GM21528 (cell line): ENCODE data around the gene ZC3H12C.

Source experiments
- ATAC-seq: cut with Tn5 transposase; IDR thresholded peaks from one replicate; pipeline ENCODE4 v1.9.1; 2021; ENCODE audit warnings: mild to moderate bottlenecking, moderate library complexity; ENCODE audit not compliant: unreplicated experiment, low FRiP score

ZC3H12C gene

GRCh38 chr11:110147962-110148709, 54.9 kb downstream of the ZC3H12C start:
- ATAC-seq = no peak

GRCh38 chr11:110148775-110149744, 55.9 kb downstream of the ZC3H12C start:
- ATAC-seq = no peak

- no peak for ATAC-seq
Observed at GRCh38 chr11:110152199-110152598, 59.0 kb downstream of the ZC3H12C start.

GRCh38 chr11:110153474-110153873, 60.3 kb downstream of the ZC3H12C start:
- ATAC-seq = no peak

- no peak for ATAC-seq
Observed at GRCh38 chr11:110156503-110156902, 63.3 kb downstream of the ZC3H12C start.

- no peak for ATAC-seq
Observed at GRCh38 chr11:110158317-110159200, 65.4 kb downstream of the ZC3H12C start.

- no peak for ATAC-seq
Observed at GRCh38 chr11:110159476-110159875, 66.3 kb downstream of the ZC3H12C start.

- no peak for ATAC-seq
Observed at GRCh38 chr11:110160016-110160415, 66.8 kb downstream of the ZC3H12C start.

GRCh38 chr11:110160437-110160836, 67.2 kb downstream of the ZC3H12C start:
- no peak for ATAC-seq

- ATAC-seq = no peak
Observed at GRCh38 chr11:110161061-110161460, 67.9 kb downstream of the ZC3H12C start.

- ATAC-seq = no peak
Observed at GRCh38 chr11:110162216-110162615, 69.0 kb downstream of the ZC3H12C start.

GRCh38 chr11:110165039-110165925, 72.1 kb downstream of the ZC3H12C start:
- ATAC-seq = no peak

- ATAC-seq = no peak
Observed at GRCh38 chr11:110168033-110168803, 75.0 kb downstream of the ZC3H12C start.

- no peak for ATAC-seq
Observed at GRCh38 chr11:110169738-110170137, 76.5 kb downstream of the ZC3H12C start.

GRCh38 chr11:110172468-110173065, 79.4 kb downstream of the ZC3H12C start:
- ATAC-seq = no peak

- ATAC-seq = peak; percentile 70
Observed at GRCh38 chr11:110173811-110174644, 80.8 kb downstream of the ZC3H12C start.

GRCh38 chr11:110174645-110175310, 81.6 kb downstream of the ZC3H12C start:
- ATAC-seq = no peak
